GM12878 (cell line): Measurements from ENCODE around the gene EYA2. TPM values are rescaled to one million over a fixed set of nuclear protein-coding genes. Genes with fewer than 3 reads are reported as not detected.

Experiments used
- ATAC-seq: fragments of 200-7000 bp; cut with Tn5 transposase; 3 replicates; pipeline ENCODE4 v1.9.1; 2020; ENCODE audit warnings: mild to moderate bottlenecking, moderate library complexity
- BruUV-seq: library from RNA; stranded (reverse); fragments of 400-500 nt; replicated peaks from 2 replicates; lab custom pipeline; 2021; lab: Mats Ljungman, UMichigan
- CTCF ChIA-PET: fragments of 300-600 bp; sonication (Branson Sonifier 250); formaldehyde crosslinking; extraction: SDS; loops from one replicate; lab custom pipeline; 2021; ENCODE audit warnings: inconsistent platforms; lab: Yijun Ruan, JAX
- POLR2A ChIA-PET: fragments of 350-600 bp; formaldehyde crosslinking; extraction: SDS; loops from one replicate; lab custom pipeline; 2021; ENCODE audit warnings: inconsistent platforms; lab: Charles Lee
- RAD21 ChIA-PET: fragments of 300-600 bp; sonication (Branson Sonifier 250); formaldehyde crosslinking; loops from one replicate; lab custom pipeline; 2023; ENCODE audit warnings: antibody characterized with exemption; ENCODE audit not compliant: unreplicated experiment; lab: Charles Lee
- SMC1A ChIA-PET: fragments of 300-600 bp; sonication (Branson Sonifier 250); formaldehyde crosslinking; loops from one replicate; lab custom pipeline; 2023; ENCODE audit not compliant: unreplicated experiment, uncharacterized antibody; lab: Charles Lee
- DNase-seq: peaks from one replicate; pipeline ENCODE4 v3.0.0-alpha.2; 2011; ENCODE audit warnings: low read depth, low spot score
- FAIRE-seq: peaks from 3 replicates; lab custom pipeline; 2011; peaks lifted over from hg19 to GRCh38; lab: Jason Lieb, UNC
- H2AFZ ChIP-seq: 2 replicates; pipeline ENCODE4 v1.6.0; 2011; ENCODE audit warnings: low read depth, low read length, control low read depth; ENCODE audit not compliant: control insufficient read depth
- H3K27ac ChIP-seq: 2 replicates; pipeline ENCODE4 v1.5.1; 2011; ENCODE audit warnings: control low read depth; ENCODE audit not compliant: control insufficient read depth, insufficient read depth
- H3K27me3 ChIP-seq, 2 experiments: replicated peaks in 1 of 2; 2 replicates each; pipeline versions ENCODE4 v1.6.0 to v1.6.1; 2011; ENCODE audit warnings: low read length in 1 of 2; ENCODE audit not compliant: control insufficient read depth in 2 of 2, insufficient read depth in 2 of 2
- H3K36me3 ChIP-seq, 2 experiments: 2 replicates each; pipeline ENCODE4 v1.5.1; 2011; ENCODE audit warnings: low read length in 1 of 2; ENCODE audit not compliant: control insufficient read depth in 2 of 2, insufficient read depth in 2 of 2
- H3K4me1 ChIP-seq: 2 replicates; pipeline ENCODE4 v1.6.1; 2011; ENCODE audit warnings: mild to moderate bottlenecking, low read length, moderate library complexity, mixed read lengths; ENCODE audit not compliant: control insufficient read depth, insufficient read depth
- H3K4me2 ChIP-seq: 2 replicates; pipeline ENCODE4 v1.6.0; 2011; ENCODE audit warnings: control low read depth; ENCODE audit not compliant: control insufficient read depth, insufficient read depth
- H3K4me3 ChIP-seq: fragments of 200-600 bp; sonication (generic); 2 replicates; pipeline ENCODE4 v1.5.1; 2016
- H3K79me2 ChIP-seq: 2 replicates; pipeline ENCODE4 v1.6.0; 2011; ENCODE audit warnings: low read length; ENCODE audit not compliant: control insufficient read depth, insufficient read depth
- H3K9ac ChIP-seq: 2 replicates; pipeline ENCODE4 v1.8.0; 2011; ENCODE audit warnings: low read length, control low read depth, mixed read lengths; ENCODE audit not compliant: control insufficient read depth, insufficient read depth
- H3K9me3 ChIP-seq: replicated peaks from 3 replicates; pipeline ENCODE4 v1.5.1; 2011; ENCODE audit warnings: mild to moderate bottlenecking, low read length; ENCODE audit not compliant: control insufficient read depth, insufficient read depth
- H4K20me1 ChIP-seq: 2 replicates; pipeline ENCODE4 v1.6.0; 2011; ENCODE audit not compliant: control insufficient read depth, insufficient read depth
- BCLAF1 ChIP-seq: fragments of 450-650 bp; IDR thresholded peaks from 2 replicates; pipeline ENCODE4 v1.6.1; 2017; ENCODE audit warnings: antibody characterized with exemption, mild to moderate bottlenecking, moderate library complexity
- BHLHE40 ChIP-seq, 2 experiments: fragments of 450-650 bp in 1 of 2; IDR thresholded peaks; 2 replicates each; pipeline ENCODE4 v1.6.1; 2011 to 2017; ENCODE audit warnings: low read depth in 2 of 2, borderline replicate concordance in 1 of 2, improper control_type of control experiment in 1 of 2, low read length in 1 of 2, mild to moderate bottlenecking in 1 of 2
- FOXK2 ChIP-seq: fragments of 450-650 bp; IDR thresholded peaks from 2 replicates; pipeline ENCODE4 v1.6.1; 2017; ENCODE audit warnings: mild to moderate bottlenecking, moderate library complexity
- MAX ChIP-seq: IDR thresholded peaks from 2 replicates; pipeline ENCODE4 v1.6.1; 2012; ENCODE audit warnings: low read depth, low read length, improper control_type of control experiment
- PAX5 ChIP-seq: IDR thresholded peaks from 2 replicates; pipeline ENCODE4 v1.6.1; 2011; ENCODE audit warnings: low read depth, low read length, borderline replicate concordance
- PAX8 ChIP-seq: fragments of 450-650 bp; IDR thresholded peaks from 2 replicates; pipeline ENCODE4 v1.6.1; 2017; ENCODE audit warnings: mild to moderate bottlenecking, moderate library complexity
- POU2F2 ChIP-seq: IDR thresholded peaks from 3 replicates; pipeline ENCODE4 v1.6.1; 2011; ENCODE audit warnings: low read depth, mild to moderate bottlenecking, low read length, borderline replicate concordance
- RBBP5 ChIP-seq: fragments of 200-600 bp; sonication (generic); conservative IDR thresholded peaks from 2 replicates; pipeline ENCODE4 v1.6.1; 2016
- RCOR1 ChIP-seq: conservative IDR thresholded peaks from 2 replicates; pipeline ENCODE4 v1.6.1; 2012; ENCODE audit warnings: low read depth, low read length, improper control_type of control experiment
- RFX5 ChIP-seq: IDR thresholded peaks from 2 replicates; pipeline ENCODE4 v1.6.1; 2011; ENCODE audit warnings: low read depth, low read length, improper control_type of control experiment
- ZBTB33 ChIP-seq: fragments of 450-650 bp; IDR thresholded peaks from 2 replicates; pipeline ENCODE4 v1.6.1; 2017; ENCODE audit warnings: mild to moderate bottlenecking
- WGBS: methylation state at CpG from one replicate; pipeline ENCODE4 v1.1.6; 2016; ENCODE audit warnings: low lambda C conversion rate; ENCODE audit not compliant: insufficient replicate concordance, insufficient coverage; ENCODE audit errors: missing lambda C conversion rate; 5-methylcytosine and 5-hydroxymethylcytosine counted together
- in situ Hi-C: fragments of 300-500 bp; cut with MboI; formaldehyde crosslinking; loops from 9 replicates; pipeline ENCODE4 v1.14.3; 2018; ENCODE audit warnings: mixed read lengths
- intact Hi-C: fragments of 100-400 bp; cut with micrococcal nuclease; formaldehyde crosslinking; loops from one replicate; pipeline ENCODE4 v1.14.2; 2022; ENCODE audit not compliant: unreplicated experiment
- polyA plus RNA-seq, 11 experiments: library from polyadenylated mRNA; depleted of rRNA in 4 of 11; unstranded in 6 of 11; stranded (reverse) in 5 of 11; fragments of >200 nt; fragmentation: Nextera tagmentation in 4 of 11; fragmentation: Illumina TruSeq in 1 of 11; extraction: Ambion mirVana in 4 of 11; extraction: Trizol in 1 of 11; gene quantifications; 1 replicate in 1 of 11; 2 replicates in 10 of 11; pipeline versions ENCODE4 v1.2.1 to v1.2.3, GENCODE V29; 2011 to 2016; ENCODE audit warnings: inconsistent platforms in 2 of 11, missing spikeins in 2 of 11, low read depth in 1 of 11
- total RNA-seq, 4 experiments: library from RNA; depleted of rRNA in 3 of 4; stranded (reverse); fragments of >200 nt in 3 of 4; fragmentation: Illumina TruSeq in 1 of 4; extraction: Trizol in 1 of 4; gene quantifications; 2 replicates each; pipeline versions ENCODE4 v1.2.1 to v1.2.3, GENCODE V29; 2013 to 2021

The EYA2 gene
- total and polyA plus RNA-seq, 10 of the 15 experiments (the other 5 are each of a cell fraction or from before 2014, with no cell fraction given): 0.20 TPM; not detected in 9

GRCh38 chr20:46849269-46849668 lies 45.4 kb upstream of the EYA2 start:
- TF ChIP-seq RFX5 (no peak), BHLHE40 (IDR thresholded peaks at IDR 0.05; ENCODE audit: borderline replicate concordance in 1 of 2, low read depth in 2 of 2, low read length in 1 of 2) (no peak), POU2F2 (no peak), ZBTB33 (no peak), PAX8 (no peak)
- TF ChIP-seq, all 136 proteins: peak for 0
- no peak overlapping the region for H3K27ac ChIP-seq
- H2AFZ ChIP-seq: no peak overlapping the region
- H3K9me3 ChIP-seq: no peaks in the 10 kb centered on the region
- ChIA-PET POLR2A (no interaction called here), CTCF (no interaction called here), SMC1A (no interaction called here), RAD21 (no interaction called here)
- no peak overlapping the region for H3K4me2 ChIP-seq
- H3K27me3 ChIP-seq: no peaks in the 10 kb centered on the region
- DNase-seq: no peak
- no peak for ATAC-seq
- H3K36me3 ChIP-seq: no peaks in the 10 kb centered on the region
- FAIRE-seq: no peak
- in situ Hi-C loops (no loop called here), intact Hi-C loops (no loop called here)
- no peak overlapping the region for H3K4me3 ChIP-seq
- no TSS peak for BruUV-seq
- no peaks in the 10 kb centered on the region for H4K20me1 ChIP-seq
- H3K9ac ChIP-seq: no peak overlapping the region
- H3K4me1 ChIP-seq: no peaks in the 10 kb centered on the region
- WGBS: 62% methylated on average over 4 of the region's 4 CpGs
- no peaks in the 10 kb centered on the region for H3K79me2 ChIP-seq

- in situ Hi-C loops (no loop called here), intact Hi-C loops (no loop called here)
- H3K9ac ChIP-seq: no peak overlapping the region
- ChIA-PET CTCF (no interaction called here), POLR2A (no interaction called here), SMC1A (no interaction called here), RAD21 (no interaction called here)
- no peak overlapping the region for H3K27ac ChIP-seq
- BruUV-seq: no TSS peak
- no peaks in the 10 kb centered on the region for H3K36me3 ChIP-seq
- H3K9me3 ChIP-seq: no peaks in the 10 kb centered on the region
- H4K20me1 ChIP-seq: no peaks in the 10 kb centered on the region
- no peak for DNase-seq
- H3K4me2 ChIP-seq: no peak overlapping the region
- WGBS: 53% methylated on average over 5 of the region's 5 CpGs
- no peaks in the 10 kb centered on the region for H3K79me2 ChIP-seq
- H3K27me3 ChIP-seq: no peaks in the 10 kb centered on the region
- no peak for ATAC-seq
- H3K4me3 ChIP-seq: no peak overlapping the region
- no peak for FAIRE-seq
- H3K4me1 ChIP-seq: no peaks in the 10 kb centered on the region
- H2AFZ ChIP-seq: no peak overlapping the region
- TF ChIP-seq RCOR1 (no peak), BCLAF1 (no peak), FOXK2 (no peak), PAX5 (no peak), RBBP5 (no peak), ZBTB33 (no peak), POU2F2 (no peak), MAX (no peak)
Observed at GRCh38 chr20:46849751-46850150, 44.9 kb upstream of the EYA2 start.
